ENCODE data around the gene OTOA.
"Not testable (repeated sequence)": the region's sequence is repeated elsewhere in the genome, so short reads cannot be mapped to it uniquely, and the experiment has no call there.

OTOA gene

DNA sequence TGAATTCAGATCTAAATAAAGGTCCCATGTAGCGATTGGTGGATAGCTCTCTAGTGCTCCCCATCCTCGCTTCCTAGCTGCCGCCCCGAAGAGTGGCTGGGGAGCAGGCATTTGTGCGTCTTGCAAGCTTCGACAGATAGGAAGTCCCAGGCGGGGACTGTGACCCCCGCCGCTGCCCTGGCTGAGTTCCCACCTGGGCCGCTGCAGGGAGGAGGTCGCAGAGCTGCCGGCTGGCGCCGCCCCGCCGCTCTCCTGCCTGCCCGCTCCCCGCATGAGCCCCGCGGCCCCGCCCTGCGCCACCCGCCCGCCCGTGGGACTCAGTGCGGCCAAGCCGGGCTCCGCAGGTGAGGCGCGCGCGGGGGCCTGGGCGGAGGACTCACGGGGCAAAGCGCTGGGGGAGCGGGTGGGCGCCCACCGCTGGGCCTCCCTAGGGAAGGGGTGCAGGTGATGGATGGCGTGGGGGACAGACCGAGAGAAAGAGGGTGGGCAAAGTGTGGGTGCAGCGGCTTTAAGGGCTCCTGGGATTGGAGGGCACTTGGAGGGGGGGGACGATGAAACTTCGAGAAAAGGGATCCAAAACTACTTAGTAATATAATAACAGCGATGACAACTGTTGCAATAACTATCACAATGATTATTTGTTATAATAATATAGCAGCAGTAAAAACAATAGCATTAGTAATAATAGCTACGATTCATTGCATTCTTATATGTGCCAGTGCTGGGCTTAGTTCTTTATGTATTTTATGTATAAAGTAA, at the start of gene OTOA:
Gene OTOA (plus strand): TSS at position 80 of the 759 bp plus-strand sequence. CDS start 14,547 bp downstream, outside the sequence.
- peak; percentile 34 for DNase-seq

DNA sequence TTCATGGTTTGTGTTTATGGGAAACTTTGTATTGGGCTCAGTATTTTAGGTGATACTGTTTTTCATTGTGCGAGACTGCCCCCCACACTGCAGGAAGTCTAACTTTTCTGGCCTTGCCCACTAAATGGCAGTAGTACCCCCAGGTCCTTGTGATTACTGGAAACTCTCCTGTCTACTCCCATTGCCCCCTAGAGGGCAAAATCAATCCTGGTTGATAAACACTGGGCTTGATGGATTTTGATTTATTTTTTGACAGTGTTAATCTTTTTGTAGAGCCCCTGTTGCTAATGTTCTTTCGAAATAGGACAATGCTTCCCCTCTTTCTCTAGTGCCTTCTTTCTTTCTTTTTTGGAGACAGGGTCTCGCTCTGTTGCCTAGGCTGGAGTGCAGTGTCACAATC, 48.9 kb upstream of the OTOA start:
- DNase-seq = no peak

DNA sequence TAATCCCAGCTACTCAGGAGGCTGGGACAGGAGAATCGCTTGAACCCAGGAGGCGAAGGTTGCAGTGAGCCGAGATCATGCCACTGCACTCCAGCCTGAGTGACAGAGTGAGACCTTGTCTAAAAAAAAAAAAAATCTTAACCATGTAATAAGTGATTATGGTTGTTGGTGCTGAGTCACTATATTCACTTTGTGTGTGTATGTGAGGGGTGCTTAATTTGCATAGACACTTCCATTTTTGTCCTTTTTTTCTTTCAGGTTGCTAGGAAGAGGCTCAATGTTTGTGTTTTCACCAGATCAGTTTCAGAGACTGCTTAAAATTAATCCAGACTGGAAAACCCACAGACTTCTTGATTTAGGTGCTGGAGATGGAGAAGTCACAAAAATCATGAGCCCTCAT, 46.2 kb upstream of the OTOA start:
- DNase-seq = no peak

DNA sequence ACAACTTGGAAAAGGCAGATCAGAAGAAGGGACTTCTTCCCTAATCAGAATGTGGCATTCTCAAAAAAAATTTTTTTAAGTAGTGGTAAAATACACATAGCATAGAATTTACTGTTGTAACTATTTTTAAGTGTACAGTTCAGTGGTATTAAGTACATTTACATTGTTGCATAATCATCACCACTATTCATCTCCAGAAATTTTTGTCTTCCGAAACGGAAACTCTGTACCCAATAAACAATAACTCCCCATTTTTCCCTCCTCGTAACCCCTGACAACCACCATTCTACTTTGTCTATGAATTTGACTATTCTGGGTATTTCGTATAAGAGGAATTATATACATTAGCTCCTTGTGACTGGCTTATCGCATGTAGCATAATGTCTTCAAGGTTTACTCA, 45.5 kb upstream of the OTOA start:
- no peak for DNase-seq

DNA sequence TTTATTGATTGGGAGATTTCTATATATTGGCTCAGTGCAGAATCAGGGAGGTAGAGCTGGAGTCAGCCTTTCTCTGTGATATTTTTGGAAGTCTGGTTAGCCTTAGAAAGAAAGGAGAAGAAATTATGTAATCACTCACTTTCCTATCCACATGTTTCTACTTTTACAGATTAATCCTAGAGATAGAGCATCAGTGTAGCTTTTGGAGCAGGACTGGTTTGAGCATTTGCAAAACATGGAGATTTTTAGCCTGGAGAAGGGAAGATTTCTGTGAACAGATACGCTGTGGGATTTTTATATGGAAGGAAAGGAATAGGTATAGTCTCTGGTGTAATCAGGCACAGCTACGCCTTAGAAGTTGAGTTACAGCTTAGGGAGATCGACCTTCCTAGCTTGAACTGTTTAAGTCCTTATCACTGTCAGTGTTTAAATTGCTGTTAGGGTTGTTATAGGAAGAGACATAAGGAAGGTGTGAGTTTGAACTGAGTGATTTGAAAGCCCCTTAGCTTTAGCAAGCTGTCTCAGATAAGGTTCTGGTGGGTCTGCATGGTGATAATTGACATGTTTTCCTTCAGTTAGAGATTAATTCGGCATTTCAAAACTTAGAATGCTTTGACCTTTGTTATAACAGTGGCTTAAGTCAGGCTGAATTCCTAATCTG, 43.9 kb upstream of the OTOA start:
- no peak for DNase-seq

DNA sequence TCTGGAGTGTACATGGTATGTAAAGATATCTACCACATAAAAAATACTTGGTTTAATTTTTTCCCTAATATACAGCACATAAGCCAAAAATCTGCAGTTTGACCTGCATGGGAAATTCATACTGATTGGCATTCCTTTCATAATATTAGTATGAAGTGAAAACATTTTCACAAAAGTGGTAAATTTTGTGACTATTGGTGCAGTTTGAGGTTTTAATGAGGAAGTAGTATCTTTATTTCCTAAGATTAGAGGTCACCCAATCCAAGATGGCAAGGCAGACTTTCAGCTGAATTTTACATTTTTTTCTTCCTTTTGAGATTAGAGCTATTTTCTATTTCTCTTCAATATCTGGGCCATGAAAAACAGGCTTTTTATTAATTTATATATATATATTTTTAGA, 43.2 kb upstream of the OTOA start:
- DNase-seq = no peak

DNA sequence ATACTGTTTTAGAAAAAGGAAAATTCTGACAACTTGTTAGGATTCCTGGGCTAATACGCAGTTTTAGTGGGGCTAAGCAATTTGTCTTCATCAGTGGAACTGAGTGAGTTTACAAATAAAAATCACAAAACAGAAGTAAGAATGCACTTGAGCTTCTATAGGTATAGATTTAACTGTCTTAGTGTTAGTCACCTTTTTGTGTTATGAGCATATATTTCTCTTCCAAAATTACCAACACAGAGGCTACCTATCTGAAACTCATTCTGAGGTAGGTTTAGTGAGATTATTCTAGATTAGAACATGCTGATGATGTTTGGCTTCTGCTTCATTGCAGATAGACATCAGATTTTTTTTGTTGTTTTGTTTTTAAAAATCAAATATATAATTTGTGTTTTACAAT, 41.2 kb upstream of the OTOA start:
- no peak for DNase-seq

DNA sequence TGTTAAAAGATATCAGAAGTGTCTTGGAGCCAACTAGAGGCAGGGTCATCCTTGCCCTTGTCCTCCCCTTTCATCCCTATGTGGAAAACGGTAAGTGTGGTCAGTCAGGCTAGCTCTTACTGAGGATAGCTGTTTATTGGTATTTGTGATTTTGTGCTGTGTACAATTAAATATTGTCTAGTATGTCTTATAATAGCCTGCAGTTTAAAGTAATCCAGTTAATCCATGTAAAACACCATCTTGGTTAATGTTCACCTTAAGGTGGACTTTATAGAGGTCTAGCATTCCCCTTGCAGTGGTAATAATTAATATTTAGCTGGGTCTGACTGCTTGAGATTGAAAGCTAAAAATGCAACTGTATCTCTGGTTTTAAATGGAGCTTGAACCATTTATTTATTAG, 38.7 kb upstream of the OTOA start:
- DNase-seq = no peak

DNA sequence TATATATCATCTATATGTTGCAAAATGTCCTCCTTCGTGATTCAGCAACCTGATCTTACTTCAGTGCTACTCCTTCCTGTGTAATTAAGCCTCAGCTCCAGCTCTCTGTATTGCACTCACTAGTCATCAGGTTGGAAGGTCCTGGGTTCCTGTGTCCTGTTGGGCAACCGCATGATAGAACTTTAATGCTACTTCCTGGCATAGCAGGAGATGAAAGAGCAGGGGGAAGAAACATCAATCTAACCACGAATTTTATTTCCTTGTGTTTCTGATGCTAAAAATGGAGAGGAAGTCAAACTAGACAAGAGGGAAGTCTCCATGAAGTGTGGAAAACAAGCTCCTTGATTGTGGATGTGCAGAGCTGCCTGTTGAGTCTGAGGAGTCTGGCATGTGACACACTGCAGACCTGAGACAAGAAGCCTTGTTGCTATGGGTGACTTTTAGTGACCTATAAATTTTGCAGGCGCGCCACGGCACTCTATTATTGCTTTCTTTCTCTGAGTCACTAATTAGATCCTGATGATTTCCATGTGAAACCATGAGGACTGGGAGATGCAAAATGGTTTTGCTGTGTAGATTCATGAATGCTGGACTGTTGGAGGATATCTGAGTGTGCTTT, 37.0 kb upstream of the OTOA start:
- DNase-seq = no peak

DNA sequence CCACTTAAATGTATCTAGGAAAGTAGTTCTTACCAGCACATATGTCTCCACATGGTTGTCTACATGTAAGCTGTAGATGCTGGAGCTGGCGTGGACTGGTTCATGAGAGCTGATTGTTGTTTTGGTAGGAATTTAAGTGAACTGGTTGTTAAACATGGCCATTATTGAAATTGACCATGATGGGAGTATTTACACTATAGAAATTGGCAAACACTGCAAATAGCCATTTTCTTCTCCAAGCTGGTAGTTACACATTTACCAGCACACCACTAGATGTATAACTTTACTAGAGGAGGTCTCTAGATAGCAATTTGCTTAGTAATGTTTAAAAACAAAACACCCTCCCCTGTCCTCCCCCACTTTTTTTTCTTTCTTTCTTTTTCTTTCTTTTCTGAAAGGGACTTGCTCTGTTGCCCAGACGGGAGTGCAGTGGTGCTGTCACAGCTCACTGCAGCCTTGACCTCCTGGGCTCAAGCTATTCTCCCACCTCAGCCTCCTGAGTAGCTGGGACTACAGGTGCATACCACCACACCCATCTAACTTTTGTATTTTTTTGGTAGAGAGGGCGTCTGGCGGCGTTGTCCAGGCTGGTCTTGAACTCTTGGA, 35.5 kb upstream of the OTOA start:
- DNase-seq = no peak

DNA sequence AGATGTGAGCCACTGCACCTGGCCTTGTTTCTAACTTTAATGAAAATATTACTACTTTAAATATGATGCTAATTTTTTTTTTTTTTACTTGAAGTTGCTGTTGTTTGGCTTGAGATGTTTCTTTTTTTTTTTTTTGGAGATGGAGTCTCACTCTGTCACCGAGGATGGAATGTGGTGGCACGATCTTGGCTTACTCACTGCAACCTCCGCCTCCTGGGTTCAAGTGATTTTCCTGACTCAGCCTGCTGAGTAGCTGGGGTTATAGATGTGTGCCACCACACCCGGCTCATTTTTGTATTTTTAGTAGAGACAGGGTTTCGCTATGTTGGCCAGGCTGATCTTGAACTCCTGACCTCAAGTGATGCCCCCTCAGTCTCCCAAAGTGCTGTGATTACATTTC, 35.0 kb upstream of the OTOA start:
- no peak for DNase-seq

DNA sequence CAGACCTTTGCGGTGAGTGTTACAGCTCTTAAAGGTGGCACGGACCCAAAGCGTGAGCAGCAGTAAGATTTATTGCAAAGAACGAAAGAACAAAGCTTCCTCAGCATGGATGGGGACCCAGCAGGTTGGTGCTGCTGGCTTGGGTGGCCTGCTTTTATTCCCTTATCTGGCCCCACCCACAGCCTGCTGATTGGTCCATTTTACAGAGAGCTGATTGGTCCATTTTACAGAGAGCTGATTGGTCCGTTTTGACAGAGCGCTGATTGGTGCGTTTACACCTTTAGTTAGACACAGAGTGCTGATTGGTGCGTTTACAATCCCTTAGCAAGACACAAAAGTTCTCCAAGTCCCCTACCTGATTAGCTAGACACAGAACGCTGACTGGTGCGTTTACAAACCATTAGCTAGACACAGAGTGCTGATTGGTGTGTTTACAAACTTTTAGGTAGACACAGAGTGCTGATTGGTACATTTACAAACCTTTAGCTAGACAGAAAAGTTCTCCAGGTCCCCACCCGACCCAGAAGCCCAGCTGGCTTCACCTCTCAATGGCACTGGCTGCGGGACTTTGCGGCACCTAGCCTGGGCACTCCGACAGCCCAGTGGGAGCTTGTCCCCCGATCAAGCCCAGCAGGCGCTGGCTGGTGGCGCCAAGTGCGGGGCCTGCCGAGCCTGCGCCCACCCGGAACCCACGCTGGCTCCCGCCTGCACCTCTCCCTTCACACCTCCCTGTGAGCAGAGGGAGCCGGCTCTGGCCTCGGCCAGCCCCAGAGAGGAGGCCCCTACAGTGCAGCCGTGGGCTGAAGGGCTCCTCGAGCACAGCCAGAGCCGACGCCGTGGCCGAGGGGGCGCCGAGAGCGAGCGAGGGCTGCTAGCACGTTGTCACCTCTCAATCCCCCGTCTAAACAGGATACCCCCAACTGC, 33.9 kb upstream of the OTOA start:
- not testable (repeated sequence) for DNase-seq

DNA sequence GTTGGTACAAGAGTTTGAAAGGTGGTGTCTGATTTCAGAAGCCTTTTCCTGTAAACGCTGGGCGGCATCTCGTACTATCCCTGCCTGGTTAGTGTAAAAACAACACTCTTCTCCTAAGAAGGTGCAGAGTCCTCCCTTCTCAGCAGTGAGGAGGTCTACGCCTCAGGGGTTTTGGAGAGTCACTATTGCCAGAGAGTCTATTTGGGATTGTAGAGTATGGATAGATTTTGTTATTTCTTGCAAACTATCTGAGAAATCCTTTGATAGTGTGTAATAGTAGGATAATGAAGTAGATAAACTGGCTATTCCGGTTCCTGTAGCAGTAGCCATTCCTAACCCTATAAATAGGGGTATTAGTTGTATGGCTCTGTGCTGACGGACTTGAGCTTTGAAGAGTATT, 32.9 kb upstream of the OTOA start:
- DNase-seq = not testable (repeated sequence)

DNA sequence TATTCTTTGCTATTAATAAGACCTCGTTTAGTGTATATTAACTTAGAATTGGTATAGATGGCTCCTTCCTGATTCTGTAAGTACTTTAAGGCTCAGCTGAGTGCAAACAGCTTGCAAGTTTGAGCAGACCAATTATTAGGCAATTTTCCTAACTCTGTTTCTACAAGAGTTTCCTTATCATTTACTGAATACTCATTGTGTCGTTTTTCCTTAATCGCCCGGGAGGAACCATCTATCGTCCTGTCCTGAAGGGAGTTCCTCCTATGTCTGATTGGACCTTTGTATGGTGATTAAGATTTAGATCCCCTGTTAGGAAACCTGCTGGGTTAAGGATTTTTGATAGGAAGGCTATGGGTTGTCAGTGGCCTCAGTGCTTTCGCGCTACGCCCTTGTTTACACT, 32.4 kb upstream of the OTOA start:
- not testable (repeated sequence) for DNase-seq

DNA sequence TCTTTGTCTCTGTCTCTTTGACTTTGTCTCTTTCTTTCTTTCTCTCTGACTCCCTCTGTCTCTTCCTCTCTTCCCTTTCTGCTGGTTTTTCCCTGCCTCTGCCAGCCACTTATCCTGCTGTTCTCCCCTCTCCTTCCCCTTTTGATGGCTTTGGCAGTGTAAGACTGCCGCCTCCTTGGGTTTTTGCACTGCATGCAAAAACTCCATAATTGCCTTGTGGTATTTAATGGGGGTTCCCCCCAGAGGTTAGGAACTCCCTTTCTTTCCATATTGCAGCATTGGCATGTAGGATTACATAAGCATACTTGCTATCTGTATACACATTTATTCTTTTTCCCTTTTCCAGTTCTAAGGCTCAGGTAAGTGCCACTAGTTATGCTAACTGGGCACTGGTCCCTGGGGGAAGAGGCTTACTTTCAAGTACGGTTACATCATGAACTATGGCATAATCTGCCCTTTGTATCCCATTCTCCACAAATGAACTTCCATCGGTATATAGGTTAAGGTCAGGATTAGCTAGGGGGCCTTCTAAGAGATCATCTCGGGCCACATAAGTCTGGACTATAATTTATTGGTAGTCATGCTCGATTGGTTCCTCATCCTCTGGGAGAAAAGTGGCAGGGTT, 31.7 kb upstream of the OTOA start:
- not testable (repeated sequence) for DNase-seq

DNA sequence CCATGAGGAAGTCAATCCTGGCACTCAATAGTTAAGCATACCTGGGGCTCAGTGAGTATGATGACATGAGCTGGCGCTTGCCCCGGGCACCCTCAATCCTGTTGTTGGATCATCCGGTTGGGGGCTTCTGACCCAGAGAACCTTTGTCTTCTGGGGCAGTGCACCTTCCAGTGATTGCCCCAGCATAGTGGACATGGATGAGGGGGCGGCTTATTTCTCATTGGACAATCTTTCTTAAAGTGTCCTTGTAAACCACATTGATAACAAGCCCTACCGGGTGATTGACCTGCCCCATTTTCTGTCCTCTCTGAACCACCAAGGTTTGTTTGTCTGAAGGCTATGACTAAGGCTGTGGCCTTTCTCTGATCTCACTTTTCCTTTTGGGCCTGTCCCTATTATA, 29.6 kb upstream of the OTOA start:
- DNase-seq = no peak

DNA sequence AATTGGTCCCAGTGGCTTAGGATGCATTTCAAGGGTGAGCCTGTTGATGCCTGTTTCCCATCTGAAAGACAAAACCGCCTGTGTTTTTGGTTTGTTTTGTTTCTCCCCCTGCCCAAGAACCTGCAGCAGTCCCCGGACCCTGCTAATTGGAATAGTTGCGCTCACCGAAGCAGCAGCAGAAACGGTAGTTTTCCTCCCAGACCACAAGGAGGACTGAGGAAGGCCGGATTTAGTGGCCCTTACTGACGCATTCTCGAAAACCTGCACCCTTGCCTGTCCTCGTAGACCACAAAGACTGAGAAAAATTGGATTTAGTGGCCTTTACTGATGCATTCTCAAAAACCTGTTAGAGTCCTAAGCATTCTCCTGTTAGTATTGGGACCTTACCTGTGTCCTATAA, 28.1 kb upstream of the OTOA start:
- DNase-seq = not testable (repeated sequence)

DNA sequence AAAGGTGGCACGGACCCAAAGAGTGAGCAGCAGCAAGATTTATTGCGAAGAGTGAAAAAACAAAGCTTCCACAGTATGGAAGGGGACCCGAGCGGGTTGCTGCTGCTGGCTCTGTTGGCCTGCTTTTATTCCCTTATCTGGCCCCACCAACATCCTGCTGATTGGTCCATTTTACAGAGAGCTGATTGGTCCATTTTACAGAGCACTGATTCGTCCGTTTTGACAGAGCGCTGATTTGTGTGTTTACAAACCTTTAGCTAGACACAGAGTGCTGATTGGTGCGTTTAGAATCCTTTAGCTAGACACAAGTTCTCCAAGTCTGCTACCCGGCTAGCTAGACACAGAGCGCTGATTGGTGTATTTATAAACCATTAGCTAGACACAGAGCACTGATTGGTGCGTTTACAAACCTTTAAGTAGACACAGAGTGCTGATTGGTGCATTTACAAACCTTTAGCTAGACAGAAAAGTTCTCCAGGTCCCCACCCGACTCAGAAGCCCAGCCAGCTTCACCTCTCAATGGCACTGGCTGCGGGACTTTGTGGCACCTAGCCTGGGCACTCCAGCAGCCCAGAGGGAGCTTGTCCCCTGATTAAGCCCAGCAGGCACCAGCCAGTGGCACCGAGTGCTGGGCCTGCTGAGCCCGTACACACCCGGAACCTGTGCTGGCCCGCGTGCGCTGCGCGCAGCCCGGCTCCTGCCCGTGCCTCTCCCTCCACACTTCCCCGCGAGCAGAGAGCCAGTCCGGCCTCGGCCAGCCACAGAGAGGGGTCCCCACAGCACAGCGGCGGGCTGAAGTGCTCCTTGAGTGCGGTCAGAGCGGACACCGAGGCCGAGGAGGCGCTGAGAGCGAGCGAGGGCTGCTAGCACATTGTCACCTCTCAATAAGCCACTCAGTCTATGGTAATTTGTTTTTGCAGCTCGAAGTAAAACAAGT, 26.5 kb upstream of the OTOA start:
- no peak for DNase-seq

DNA sequence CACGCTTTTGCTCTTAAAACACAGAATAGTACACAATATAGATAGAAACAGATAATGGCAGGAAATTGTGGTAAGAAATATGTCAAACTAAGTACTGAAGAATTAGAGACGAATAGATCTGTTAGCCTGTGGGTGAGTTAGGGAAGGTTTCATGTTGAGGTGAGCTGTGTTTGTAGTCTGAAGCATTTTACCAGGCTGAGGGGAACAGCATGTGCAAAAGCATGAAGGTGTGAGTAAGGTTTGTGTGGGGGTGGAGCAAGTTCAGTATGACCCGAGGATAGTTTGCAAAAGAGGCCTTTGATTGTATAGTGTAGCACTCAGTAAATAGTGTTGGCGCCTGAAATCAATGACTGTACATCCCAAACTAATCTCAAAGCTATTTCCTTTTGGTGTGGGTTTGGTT, 25.2 kb upstream of the OTOA start:
- DNase-seq = no peak

DNA sequence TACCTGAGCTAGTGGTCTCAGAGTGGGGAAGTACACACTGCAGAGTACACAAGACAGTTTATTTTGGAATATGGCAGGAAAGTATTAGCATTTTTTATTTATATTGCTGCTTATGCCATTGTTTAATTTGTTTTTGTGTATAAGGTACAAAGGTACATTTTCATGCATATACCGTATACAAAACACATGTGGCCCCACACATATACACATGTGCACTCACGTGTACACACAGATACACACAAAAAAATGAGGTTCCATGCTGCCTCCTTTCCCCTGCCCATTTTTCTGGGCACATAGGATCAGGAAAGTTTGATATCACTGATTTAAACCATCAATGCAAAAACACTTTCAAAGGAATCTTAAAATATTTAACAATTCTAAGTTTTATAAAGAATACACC, 24.3 kb upstream of the OTOA start:
- DNase-seq = no peak

DNA sequence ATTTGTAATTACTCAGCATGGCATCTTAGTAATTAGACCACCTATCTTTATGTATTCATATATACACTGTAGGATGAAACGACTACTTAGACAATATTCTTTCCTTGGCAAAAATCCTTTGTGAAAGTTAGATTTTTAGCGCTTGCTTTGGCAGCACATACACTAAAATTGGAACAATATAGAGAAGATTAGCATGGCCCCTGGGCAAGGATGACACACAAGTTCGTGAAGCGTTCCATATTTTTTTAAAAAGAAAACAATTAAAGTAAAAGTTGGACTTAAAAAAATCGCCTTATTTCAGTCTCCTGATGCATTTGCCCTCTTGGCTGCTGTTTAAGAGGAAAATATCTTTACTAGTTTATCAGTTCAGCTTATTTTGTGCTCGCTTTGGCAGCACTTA, 21.9 kb upstream of the OTOA start:
- DNase-seq = no peak

Data from stimulated activated CD4-positive, alpha-beta T cell treated with anti-CD3 and anti-CD28 coated beads, Interleukin-4, amount 100 ng/mL, for 1 hour (primary cell).